NCI-H748 treated with DMSO at 0.1 percent for 48 hours (cell line): Measurements from ENCODE around the gene PTPN12.
"Not testable (repeated sequence)": the region's sequence is repeated elsewhere in the genome, so short reads cannot be mapped to it uniquely, and the experiment has no call there.

Source experiments
- DNase-seq: peaks from one replicate; lab custom pipeline; 2025; lab: John Stamatoyannopoulos, UW

Gene PTPN12

GRCh38 chr7:77579797-77580196 lies 42.7 kb downstream of the PTPN12 start:
- no peak for DNase-seq

GRCh38 chr7:77580762-77581350 lies 43.8 kb downstream of the PTPN12 start:
- no peak for DNase-seq

GRCh38 chr7:77587272-77587671 lies 50.2 kb downstream of the PTPN12 start:
- no peak for DNase-seq

GRCh38 chr7:77600952-77601351 lies 63.9 kb downstream of the PTPN12 start:
- no peak for DNase-seq

- DNase-seq: no peak
These were observed 69.5 kb downstream of the PTPN12 start for GRCh38 chr7:77606562-77606961.

GRCh38 chr7:77619314-77619713 lies 82.2 kb downstream of the PTPN12 start:
- DNase-seq: no peak

GRCh38 chr7:77626586-77627308 lies 89.7 kb downstream of the PTPN12 start:
- no peak for DNase-seq

- no peak for DNase-seq
These were observed 90.2 kb downstream of the PTPN12 start for GRCh38 chr7:77627309-77627676.

GRCh38 chr7:77629797-77630196 lies 92.7 kb downstream of the PTPN12 start:
- DNase-seq: no peak

- DNase-seq: no peak
These were observed 94.7 kb downstream of the PTPN12 start for GRCh38 chr7:77631820-77632219.

- DNase-seq: no peak
These were observed 107.7 kb downstream of the PTPN12 start for GRCh38 chr7:77644774-77645173.

- no peak for DNase-seq
These were observed 111.7 kb downstream of the PTPN12 start for GRCh38 chr7:77648742-77649338.

GRCh38 chr7:77649716-77650349 lies 112.7 kb downstream of the PTPN12 start:
- no peak for DNase-seq

GRCh38 chr7:77651575-77652162 lies 114.6 kb downstream of the PTPN12 start:
- peak; percentile 16 for DNase-seq

- DNase-seq: not testable (repeated sequence)
These were observed 115.7 kb downstream of the PTPN12 start for GRCh38 chr7:77652826-77653225.

- DNase-seq: no peak
These were observed 116.5 kb downstream of the PTPN12 start for GRCh38 chr7:77653572-77653971.

- no peak for DNase-seq
These were observed 118.3 kb downstream of the PTPN12 start for GRCh38 chr7:77655356-77655755.

GRCh38 chr7:77655836-77656455 lies 118.9 kb downstream of the PTPN12 start:
- no peak for DNase-seq

GRCh38 chr7:77657427-77658224 lies 120.5 kb downstream of the PTPN12 start:
- DNase-seq: peak; percentile 27

- no peak for DNase-seq
These were observed 121.8 kb downstream of the PTPN12 start for GRCh38 chr7:77658928-77659327.

- no peak for DNase-seq
These were observed 124.7 kb downstream of the PTPN12 start for GRCh38 chr7:77661816-77662215.
